22Rv1 (cell line): ENCODE data around the gene SUN5.

Experiments
- H3K27ac ChIP-seq: fragments of 450-650 bp; 2 replicates; pipeline ENCODE4 v1.5.1; 2017
- CTCF ChIP-seq: fragments of 450-650 bp; IDR thresholded peaks from 2 replicates; pipeline ENCODE4 v1.5.1; 2017; ENCODE audit warnings: mild to moderate bottlenecking
- ZFX ChIP-seq: fragments of 450-650 bp; IDR thresholded peaks from 2 replicates; pipeline ENCODE4 v1.6.1; 2017; ENCODE audit warnings: antibody characterized with exemption, borderline replicate concordance

Gene SUN5

GRCh38 chr20:32988008-32988407, 16.2 kb downstream of the SUN5 start:
- TF ChIP-seq CTCF (no peak), ZFX (no peak)

DNA sequence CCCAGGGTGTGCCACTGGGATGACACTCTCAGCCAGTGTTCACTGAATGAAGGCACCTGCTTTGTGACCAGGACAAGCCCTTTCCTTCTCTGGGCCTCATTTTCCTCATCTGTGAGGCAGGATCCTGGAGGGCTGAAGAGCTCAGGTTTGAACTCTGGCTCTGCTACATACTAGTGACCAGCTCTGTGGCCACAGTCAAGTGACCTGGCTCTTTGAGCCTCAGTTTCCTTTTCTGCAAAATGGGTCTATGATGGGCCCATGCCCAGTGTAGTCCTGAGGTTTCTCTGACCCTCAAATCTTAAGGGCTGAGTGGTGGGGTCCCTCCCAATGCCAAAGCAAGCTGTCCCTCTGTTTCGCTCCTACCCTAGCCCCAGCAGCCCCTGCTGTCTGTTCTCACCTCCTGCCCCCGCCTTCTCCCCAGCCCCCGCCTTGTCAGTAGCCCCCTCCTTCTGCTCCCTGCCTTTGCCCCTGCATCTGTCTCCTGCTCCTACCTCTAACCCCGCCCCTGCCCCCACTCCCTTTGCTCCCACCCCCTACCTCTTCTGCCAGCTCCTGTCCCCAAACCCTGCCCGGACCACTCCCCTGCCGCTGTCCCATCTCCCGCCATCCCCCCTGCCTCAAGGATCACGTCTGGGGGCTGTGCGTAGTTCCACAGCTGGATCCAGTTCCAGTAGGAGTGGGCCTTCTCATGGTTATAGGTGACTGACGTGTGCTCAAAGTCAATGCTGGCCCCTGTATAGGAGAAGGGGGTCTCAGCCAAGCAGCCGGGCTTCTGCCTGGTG, 17.0 kb downstream of the SUN5 start:
- H3K27ac ChIP-seq = no peak overlapping the region
- TF ChIP-seq ZFX (no peak), CTCF (no peak)

More at GRCh38 chr20:32988008-32988407, 16.2 kb downstream of the SUN5 start:
- no peak overlapping the region for H3K27ac ChIP-seq

- H3K27ac ChIP-seq = no peak overlapping the region
- no peak for TF ChIP-seq ZFX
- TF ChIP-seq CTCF = no peak
Observed at GRCh38 chr20:32986331-32986966, 17.8 kb downstream of the SUN5 start.

GRCh38 chr20:32985596-32985995, 18.6 kb downstream of the SUN5 start:
- H3K27ac ChIP-seq = no peak overlapping the region
- TF ChIP-seq ZFX (no peak), CTCF (no peak)

GRCh38 chr20:32984631-32985354, 19.4 kb downstream of the SUN5 start:
- no peak for TF ChIP-seq ZFX
- TF ChIP-seq CTCF = no peak
- H3K27ac ChIP-seq = no peak overlapping the region

GRCh38 chr20:32984196-32984595, 20.0 kb downstream of the SUN5 start:
- H3K27ac ChIP-seq = no peak overlapping the region
- TF ChIP-seq ZFX = no peak
- no peak for TF ChIP-seq CTCF
